HG03103 (cell line): ENCODE data around the gene WDR86.

ENCODE experiments used
- ATAC-seq: cut with Tn5 transposase; IDR thresholded peaks from one replicate; pipeline ENCODE4 v1.9.1; 2021; ENCODE audit warnings: low read depth; ENCODE audit not compliant: unreplicated experiment

Gene WDR86

DNA sequence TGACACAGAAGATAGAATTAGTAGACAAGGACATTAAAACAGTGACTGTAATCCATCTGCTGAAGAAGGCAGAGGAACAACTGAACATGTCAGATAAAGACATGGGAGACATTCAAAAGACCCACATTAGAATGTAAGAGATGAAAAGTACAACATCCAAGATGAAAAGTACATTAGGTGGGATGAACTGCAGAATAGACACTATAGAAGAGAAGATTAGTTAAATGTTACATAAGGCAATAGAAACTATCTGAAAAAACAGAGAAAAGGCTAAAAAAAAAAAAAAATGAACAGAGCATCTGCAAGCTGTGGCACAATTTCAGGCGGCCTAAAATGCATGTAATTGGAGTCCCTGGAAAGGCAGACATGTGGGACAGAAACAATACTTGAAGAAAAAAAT is 46.7 kb downstream of the WDR86 start:
- ATAC-seq: no peak

GRCh38 chr7:151361193-151361959 is 48.5 kb downstream of the WDR86 start:
- no peak for ATAC-seq

- ATAC-seq: no peak
Observed at GRCh38 chr7:151352512-151352911, 57.3 kb downstream of the WDR86 start.

DNA sequence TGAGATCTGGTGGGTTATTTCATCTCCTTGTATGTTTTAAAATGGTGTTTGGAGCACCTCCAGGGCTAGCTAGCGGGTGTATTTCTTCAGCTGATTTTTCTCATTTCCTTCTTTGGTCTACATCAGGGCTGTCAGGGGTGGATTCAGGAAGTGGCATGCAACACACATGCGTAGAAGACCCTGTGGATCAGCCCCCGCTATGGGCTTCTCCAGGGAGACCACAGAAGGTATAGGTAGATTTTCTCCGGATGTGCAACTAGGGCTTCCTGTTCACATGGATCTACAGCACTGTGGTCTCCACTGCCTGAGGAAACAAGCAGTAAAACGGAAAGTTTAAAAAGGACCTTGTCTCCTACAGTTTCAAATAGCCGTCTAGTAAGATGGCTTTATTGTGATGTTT is 57.9 kb downstream of the WDR86 start:
- ATAC-seq: peak; percentile 41

GRCh38 chr7:151351027-151351426 is 58.8 kb downstream of the WDR86 start:
- ATAC-seq: no peak

GRCh38 chr7:151349507-151349853 is 60.4 kb downstream of the WDR86 start:
- peak; percentile 26 for ATAC-seq

DNA sequence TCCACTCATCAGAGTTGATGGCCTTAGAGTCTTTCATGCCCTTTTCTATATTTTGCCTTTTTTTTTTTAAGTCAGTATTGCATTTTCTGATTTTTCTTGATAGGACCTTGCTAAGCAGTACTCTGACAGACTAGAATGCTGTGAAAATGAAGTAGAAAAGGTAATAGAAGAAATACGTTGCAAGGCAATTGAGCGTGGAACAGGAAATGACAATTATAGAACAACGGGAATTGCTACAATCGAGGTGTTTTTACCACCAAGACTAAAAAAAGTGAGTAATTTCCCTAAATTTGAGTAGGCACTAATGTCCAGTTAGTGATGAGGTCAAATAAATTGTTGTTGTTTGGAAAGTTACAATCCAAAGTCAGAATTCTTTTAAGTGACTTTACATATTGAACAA is 60.9 kb downstream of the WDR86 start:
- ATAC-seq: no peak

GRCh38 chr7:151347200-151347599 is 62.6 kb downstream of the WDR86 start:
- no peak for ATAC-seq

DNA sequence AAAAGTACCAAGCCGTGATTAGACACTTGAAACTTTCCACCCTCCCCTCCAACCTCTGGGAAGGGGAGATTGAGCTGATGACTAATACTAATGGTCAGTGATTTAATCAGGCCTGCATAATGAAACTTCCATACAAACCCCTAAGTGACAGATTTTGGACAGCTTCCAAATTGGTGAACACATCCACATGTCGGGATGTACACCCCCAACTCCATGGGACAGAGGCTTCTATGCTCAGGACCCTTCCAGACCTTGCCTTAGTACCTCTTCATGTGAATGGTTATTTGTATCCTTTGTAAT is 63.4 kb downstream of the WDR86 start:
- no peak for ATAC-seq

GRCh38 chr7:151345576-151346469 is 64.0 kb downstream of the WDR86 start:
- ATAC-seq: no peak

DNA sequence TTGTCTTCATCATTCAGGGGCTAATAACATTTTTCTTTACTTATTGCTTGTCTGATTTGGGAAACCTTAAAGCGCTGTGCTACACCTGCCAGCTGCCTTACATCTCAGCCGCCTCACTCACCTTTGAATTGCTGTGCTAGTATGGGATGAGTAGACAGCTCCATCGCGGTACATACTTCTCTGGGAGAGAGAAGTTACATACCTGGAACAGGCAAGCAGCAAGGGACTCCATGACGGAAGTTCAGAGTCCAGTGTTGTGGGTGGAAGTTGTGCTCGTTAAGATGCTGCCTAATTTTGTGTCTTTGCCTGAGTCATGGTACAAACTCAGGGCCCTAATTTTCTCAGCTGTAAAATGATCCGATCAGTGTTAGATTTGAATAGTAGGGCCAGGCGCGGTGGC is 66.3 kb downstream of the WDR86 start:
- no peak for ATAC-seq

DNA sequence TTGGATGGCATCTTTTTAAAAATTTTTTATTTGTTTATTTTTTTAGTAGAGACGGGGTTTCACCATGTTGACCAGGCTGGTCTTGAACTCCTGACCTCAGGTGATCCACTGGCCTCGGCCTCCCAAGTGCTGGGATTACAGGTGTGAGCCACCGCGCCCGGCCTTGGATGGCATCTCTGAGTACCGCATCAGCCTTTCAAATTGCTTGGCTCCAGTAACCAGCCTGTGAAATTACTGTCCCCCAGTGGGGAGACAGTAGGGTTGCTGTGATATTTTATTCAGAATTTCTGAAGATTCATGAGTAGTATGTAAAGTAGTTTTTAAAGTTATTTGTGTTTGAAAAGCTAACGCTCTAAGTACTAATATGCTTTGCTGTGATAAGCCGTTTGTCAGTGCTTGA is 67.0 kb downstream of the WDR86 start:
- no peak for ATAC-seq

DNA sequence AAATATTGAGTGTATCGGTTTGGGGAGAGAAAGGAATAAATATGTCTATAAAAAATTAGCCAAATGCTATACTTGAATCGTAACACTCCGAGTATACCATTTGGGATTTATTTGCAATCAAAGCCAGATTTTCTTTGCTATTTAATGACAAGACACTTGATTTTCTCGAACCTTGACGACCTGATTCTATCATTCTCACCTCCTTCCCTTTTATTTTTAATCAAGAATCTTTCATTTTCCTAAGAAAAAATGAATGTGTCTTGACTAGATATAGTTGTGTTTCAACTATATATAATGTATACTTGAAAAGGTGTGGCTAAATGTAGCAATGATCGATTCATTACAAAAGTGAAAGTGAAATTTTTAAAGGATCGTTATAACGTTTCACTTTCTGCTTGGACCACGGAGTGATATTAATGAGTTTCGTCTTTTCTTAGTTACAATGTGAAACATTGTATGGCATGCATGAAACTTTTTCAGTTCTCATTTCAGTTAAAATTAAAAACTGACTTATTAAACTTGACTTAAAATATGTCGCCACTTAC is 67.7 kb downstream of the WDR86 start:
- ATAC-seq: peak; percentile 47

DNA sequence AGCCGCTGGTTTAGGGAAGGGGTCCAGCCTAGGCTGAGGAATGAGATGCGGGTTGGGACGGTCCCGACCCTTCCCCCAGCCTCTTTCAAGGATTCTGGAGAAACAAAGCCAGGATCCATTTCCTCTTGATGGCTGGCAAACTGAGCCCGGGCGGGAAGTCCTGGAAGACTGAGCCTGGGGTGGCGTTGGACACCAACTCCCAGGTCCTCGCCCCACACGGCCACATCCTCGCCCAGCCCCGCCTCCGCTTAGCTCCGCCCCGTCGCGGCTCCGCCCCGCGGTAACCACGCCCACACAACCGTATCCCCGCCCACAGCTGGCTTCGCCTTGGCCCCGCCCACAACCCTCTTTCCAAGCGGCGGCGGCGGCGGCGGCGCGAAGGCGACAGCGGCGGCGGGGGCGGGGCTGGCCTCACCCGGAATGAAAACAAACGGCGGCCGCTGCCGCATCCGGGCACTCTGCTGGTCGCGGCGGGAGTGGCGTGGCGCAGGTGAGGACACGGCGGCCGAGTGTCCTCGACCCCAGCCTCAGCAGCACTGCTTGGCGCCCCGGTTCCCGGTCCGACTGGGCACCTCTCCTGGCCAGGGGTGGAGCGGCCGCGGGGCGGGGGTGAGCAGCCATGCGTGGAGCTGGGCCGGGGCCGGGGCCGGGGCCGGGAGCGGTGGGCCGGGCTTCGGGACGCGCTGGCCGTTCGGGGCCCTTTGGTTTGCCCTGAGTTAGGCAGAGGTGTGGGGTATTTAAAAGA is 68.3 kb downstream of the WDR86 start, which contains the start of gene NUB1:
NUB1 (plus strand) TSS at position 456 of the 745 bp plus-strand sequence. CDS start 3,538 bp downstream, outside the sequence.
- peak; percentile 54 for ATAC-seq

DNA sequence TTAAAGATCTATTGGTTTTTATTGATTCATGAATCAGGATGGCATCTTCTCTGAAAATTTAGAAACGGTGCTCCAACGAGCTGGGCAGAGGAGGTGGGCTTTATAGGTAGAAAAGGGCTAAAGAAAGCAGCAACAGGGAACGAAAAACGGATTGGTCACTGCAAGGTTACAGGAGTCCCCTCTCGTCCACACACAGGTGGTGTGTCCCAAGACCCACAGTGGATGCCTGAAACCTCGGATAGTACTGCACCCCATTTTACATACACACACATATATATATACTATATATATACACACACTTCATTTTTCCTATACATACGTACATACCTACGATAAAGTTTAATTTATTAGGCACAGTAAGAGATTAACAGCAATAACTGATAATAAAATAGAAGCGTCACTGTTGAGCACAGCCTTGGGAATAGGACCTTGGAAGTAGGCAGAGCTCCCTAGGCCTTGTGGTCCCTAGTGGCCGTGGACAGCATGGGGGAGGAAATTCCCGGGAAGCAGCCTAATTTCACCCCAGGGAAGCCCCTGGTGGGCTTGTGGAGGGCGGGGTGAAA is 69.0 kb downstream of the WDR86 start:
- no peak for ATAC-seq

GRCh38 chr7:151339651-151340382 is 70.0 kb downstream of the WDR86 start:
- ATAC-seq: no peak

GRCh38 chr7:151338809-151339208 is 71.0 kb downstream of the WDR86 start:
- no peak for ATAC-seq

GRCh38 chr7:151337346-151337745 is 72.5 kb downstream of the WDR86 start:
- no peak for ATAC-seq

DNA sequence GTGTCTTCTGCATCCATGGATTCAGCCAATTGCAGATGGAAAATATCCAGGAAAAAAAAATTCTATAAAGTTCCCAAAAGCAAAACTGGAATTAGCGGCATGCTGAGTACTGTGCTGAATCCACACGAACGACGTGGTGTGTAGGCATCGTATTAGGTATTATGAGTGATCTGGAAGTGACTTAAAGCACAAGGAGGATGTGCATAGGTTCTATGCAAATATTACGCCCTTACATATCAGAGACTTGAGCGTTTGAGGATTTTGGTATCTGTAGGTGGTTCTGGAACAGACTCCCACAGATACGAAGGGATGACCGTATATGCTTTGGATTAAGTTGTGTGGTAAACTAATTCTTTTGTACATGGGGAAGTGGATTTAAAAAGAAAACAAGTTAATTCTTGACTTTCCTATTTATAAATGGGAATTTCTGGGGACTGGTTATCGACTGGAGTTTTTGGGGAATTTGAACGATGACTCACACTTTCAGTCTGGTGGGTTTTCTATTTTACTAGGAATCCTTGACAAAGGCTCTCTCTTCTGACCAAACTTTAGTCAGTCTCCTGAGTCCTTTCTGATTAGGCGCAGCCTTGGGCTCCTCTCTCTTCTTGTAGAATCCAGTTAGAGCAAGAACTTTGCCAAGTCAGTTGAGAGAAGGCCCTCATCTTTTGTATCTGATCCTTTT is 73.7 kb downstream of the WDR86 start:
- ATAC-seq: no peak
